Endothelial cell (in vitro differentiated cells): ENCODE data around the gene ZFP92. TPM values are rescaled to one million over a fixed set of nuclear protein-coding genes. Genes with fewer than 3 reads are reported as not detected.

Experiments
- DNase-seq: peaks from one replicate; pipeline ENCODE4 v3.0.0; 2021; ENCODE audit warnings: low spot score
- H3K27ac Mint-ChIP-seq: one replicate; pipeline ENCODE4 v1.8.0; 2021; ENCODE audit warnings: mixed read lengths, inconsistent platforms; ENCODE audit not compliant: unreplicated experiment
- H3K27me3 Mint-ChIP-seq: one replicate; pipeline ENCODE4 v1.8.0; 2021; ENCODE audit warnings: mild to moderate bottlenecking, moderate library complexity, mixed read lengths, inconsistent platforms; ENCODE audit not compliant: unreplicated experiment
- H3K36me3 Mint-ChIP-seq: one replicate; pipeline ENCODE4 v1.8.0; 2021; ENCODE audit warnings: mild to moderate bottlenecking, low read depth, mixed read lengths, inconsistent platforms; ENCODE audit not compliant: unreplicated experiment
- H3K4me1 Mint-ChIP-seq: one replicate; pipeline ENCODE4 v1.8.0; 2021; ENCODE audit warnings: mild to moderate bottlenecking, mixed read lengths, inconsistent platforms; ENCODE audit not compliant: unreplicated experiment
- H3K4me3 Mint-ChIP-seq: one replicate; pipeline ENCODE4 v1.8.0; 2021; ENCODE audit warnings: mild to moderate bottlenecking, mixed read lengths, inconsistent platforms; ENCODE audit not compliant: unreplicated experiment
- H3K9me3 Mint-ChIP-seq: one replicate; pipeline ENCODE4 v1.8.0; 2021; ENCODE audit warnings: mixed read lengths, inconsistent platforms; ENCODE audit not compliant: unreplicated experiment
- CTCF ChIP-seq: fragments of 200-600 bp; sonication (generic); IDR thresholded peaks from one replicate; pipeline ENCODE4 v1.5.0; 2021; ENCODE audit warnings: antibody characterized with exemption; ENCODE audit not compliant: unreplicated experiment
- total RNA-seq: library from RNA; stranded (reverse); fragmentation: NEBNext Ultra II Directional; extraction: Animal tissue kit (Norgen Biotek cat#: 25700); gene quantifications from one replicate; pipeline ENCODE4 v1.2.1, GENCODE V29; 2021; ENCODE audit not compliant: unreplicated experiment

ZFP92 gene
- total RNA-seq, 1 donor from 2014 or later, result 0.49 TPM

GRCh38 chrX:153405426-153405825, 5.8 kb upstream of the ZFP92 start:
- H3K27me3 Mint-ChIP-seq, result peaks cover 6% of the 10 kb centered on the region
- no peaks in the 10 kb centered on the region for H3K9me3 Mint-ChIP-seq
- no peak overlapping the region for H3K27ac Mint-ChIP-seq
- DNase-seq, result no peak
- no peaks in the 10 kb centered on the region for H3K36me3 Mint-ChIP-seq
- H3K4me3 Mint-ChIP-seq, result no peak overlapping the region
- no peak for TF ChIP-seq CTCF
- no peaks in the 10 kb centered on the region for H3K4me1 Mint-ChIP-seq

DNA sequence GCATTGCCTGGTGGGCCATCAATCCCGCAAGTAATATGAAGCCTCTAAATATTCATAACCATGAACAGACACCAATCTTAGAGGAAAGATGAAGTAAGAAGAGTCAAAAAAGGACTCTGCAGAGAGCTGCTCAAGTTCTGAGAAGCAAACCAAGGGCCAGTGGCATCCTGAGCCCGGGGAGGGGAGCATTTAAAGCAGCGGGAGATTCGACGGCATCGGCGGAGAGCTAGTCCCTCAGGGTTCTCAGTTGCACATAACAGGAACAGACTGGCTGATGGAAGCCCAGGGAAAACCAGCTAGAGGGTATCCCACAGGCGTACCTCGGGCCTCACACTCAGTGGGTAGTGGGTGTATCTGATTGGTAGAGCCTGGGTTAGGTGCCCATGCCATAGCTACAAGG, 5.3 kb upstream of the ZFP92 start:
- Mint-ChIP-seq H3K4me1 (no peaks in the 10 kb centered on the region), H3K27ac (no peak overlapping the region), H3K27me3 (peaks cover 6% of the 10 kb centered on the region), H3K9me3 (no peaks in the 10 kb centered on the region), H3K4me3 (no peak overlapping the region), H3K36me3 (no peaks in the 10 kb centered on the region)
- no peak for TF ChIP-seq CTCF
- no peak for DNase-seq

GRCh38 chrX:153406903-153407302, 4.4 kb upstream of the ZFP92 start:
- no peak for DNase-seq
- Mint-ChIP-seq H3K27me3 (peaks cover 5% of the 10 kb centered on the region), H3K4me3 (no peak overlapping the region), H3K27ac (no peak overlapping the region), H3K36me3 (no peaks in the 10 kb centered on the region), H3K4me1 (no peaks in the 10 kb centered on the region), H3K9me3 (no peaks in the 10 kb centered on the region)
- TF ChIP-seq CTCF, result no peak

DNA sequence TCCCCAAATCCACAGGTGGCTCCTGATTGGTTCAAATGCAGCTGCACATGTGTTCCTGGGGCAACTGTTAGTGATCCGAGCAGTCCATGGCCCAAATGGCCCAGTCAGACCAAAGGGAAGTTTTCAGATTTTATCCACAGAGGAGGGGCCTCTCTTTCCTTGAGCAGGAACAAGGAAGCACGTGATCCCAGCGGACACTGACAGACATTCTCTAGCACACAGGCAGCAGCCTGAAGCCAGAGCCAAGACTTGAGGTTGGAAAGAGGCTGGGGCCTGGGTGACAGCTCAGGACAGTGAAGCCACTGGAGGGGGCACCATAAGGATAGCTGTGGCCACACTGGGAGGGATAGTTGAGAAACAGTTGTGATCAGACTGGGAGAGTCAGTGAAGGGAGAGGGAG, 3.5 kb upstream of the ZFP92 start:
- TF ChIP-seq CTCF, result no peak
- DNase-seq, result no peak
- Mint-ChIP-seq H3K4me1 (no peaks in the 10 kb centered on the region), H3K9me3 (no peaks in the 10 kb centered on the region), H3K36me3 (no peaks in the 10 kb centered on the region), H3K4me3 (no peak overlapping the region), H3K27me3 (peaks cover 6% of the 10 kb centered on the region), H3K27ac (no peak overlapping the region)

GRCh38 chrX:153408221-153408721, 3.0 kb upstream of the ZFP92 start:
- H3K27ac Mint-ChIP-seq, result no peak overlapping the region
- no peak for TF ChIP-seq CTCF
- no peak overlapping the region for H3K4me3 Mint-ChIP-seq
- no peaks in the 10 kb centered on the region for H3K36me3 Mint-ChIP-seq
- DNase-seq, result no peak
- no peaks in the 10 kb centered on the region for H3K9me3 Mint-ChIP-seq
- no peaks in the 10 kb centered on the region for H3K4me1 Mint-ChIP-seq
- H3K27me3 Mint-ChIP-seq, result peaks cover 6% of the 10 kb centered on the region
